DOHH2 (cell line): ENCODE results near the gene SLC2A8.

Source experiments
- H3F3A ChIP-seq: fragments of 200-600 bp; sonication (generic), shearing (Covaris generic); 2 replicates; pipeline ENCODE4 v1.6.0; 2016; ENCODE audit warnings: antibody characterized with exemption, mild to moderate bottlenecking; ENCODE audit not compliant: control insufficient read depth, insufficient read depth
- H3K27ac ChIP-seq: fragments of 200-600 bp; sonication (generic); 2 replicates; pipeline ENCODE4 v1.5.1; 2014; ENCODE audit warnings: low read depth, mild to moderate bottlenecking, low read length, moderate library complexity
- H3K27me3 ChIP-seq: fragments of 200-600 bp; sonication (generic); 2 replicates; pipeline ENCODE4 v1.6.1; 2014; ENCODE audit warnings: mild to moderate bottlenecking, low read length, mixed read lengths; ENCODE audit not compliant: control insufficient read depth
- H3K36me3 ChIP-seq: fragments of 200-600 bp; sonication (generic); 2 replicates; pipeline ENCODE4 v1.6.1; 2014; ENCODE audit warnings: mild to moderate bottlenecking, low read length, moderate library complexity, mixed read lengths; ENCODE audit not compliant: control insufficient read depth
- H3K4me1 ChIP-seq: fragments of 200-600 bp; sonication (generic); 2 replicates; pipeline ENCODE4 v1.6.1; 2014; ENCODE audit warnings: mild to moderate bottlenecking, low read length, mixed read lengths; ENCODE audit not compliant: control insufficient read depth
- H3K4me2 ChIP-seq: fragments of 200-600 bp; sonication (generic); 2 replicates; pipeline ENCODE4 v1.6.0; 2014; ENCODE audit warnings: mild to moderate bottlenecking, low read length, moderate library complexity
- H3K4me3 ChIP-seq: fragments of 200-600 bp; sonication (generic); 2 replicates; pipeline ENCODE4 v1.5.1; 2014; ENCODE audit warnings: mild to moderate bottlenecking, low read length, mixed read lengths
- H3K79me2 ChIP-seq: fragments of 200-600 bp; sonication (generic); 2 replicates; pipeline ENCODE4 v1.6.1; 2014; ENCODE audit warnings: mild to moderate bottlenecking, low read length, mixed read lengths; ENCODE audit not compliant: control insufficient read depth
- H3K9me2 ChIP-seq: fragments of 200-600 bp; sonication (generic); replicated peaks from 2 replicates; pipeline ENCODE4 v1.6.1; 2014; ENCODE audit warnings: mild to moderate bottlenecking, low read length, mixed read lengths; ENCODE audit not compliant: control insufficient read depth
- H3K9me3 ChIP-seq: fragments of 200-600 bp; sonication (generic); 2 replicates; pipeline ENCODE4 v1.6.1; 2014; ENCODE audit warnings: antibody characterized with exemption, low read length, mixed read lengths; ENCODE audit not compliant: control insufficient read depth, insufficient read depth
- H4K20me1 ChIP-seq: fragments of 200-600 bp; sonication (generic); 2 replicates; pipeline ENCODE4 v1.6.0; 2014; ENCODE audit warnings: low read depth, mild to moderate bottlenecking, antibody characterized with exemption, low read length, moderate library complexity; ENCODE audit not compliant: control insufficient read depth, insufficient read depth
- CTCF ChIP-seq: fragments of 200-600 bp; sonication (generic); IDR thresholded peaks from one replicate; pipeline ENCODE4 v1.5.1; 2014; ENCODE audit warnings: antibody characterized with exemption, mild to moderate bottlenecking, low read depth, low read length; ENCODE audit not compliant: poor library complexity, severe bottlenecking
- EZH2phosphoT487 ChIP-seq: fragments of 200-600 bp; sonication (generic); IDR thresholded peaks from 2 replicates; pipeline ENCODE4 v1.6.1; 2017; ENCODE audit warnings: borderline replicate concordance, mild to moderate bottlenecking, antibody characterized with exemption, low read length, moderate library complexity, mixed read lengths

The SLC2A8 gene

GRCh38 chr9:127426756-127427155, 29.8 kb downstream of the SLC2A8 start:
- 0 out of 2 replicates have a peak, but pooled peaks cover 4% of the 10 kb centered on the region for H4K20me1 ChIP-seq
- no peaks in the 10 kb centered on the region for H3K9me3 ChIP-seq
- H3K4me2 ChIP-seq: no peak overlapping the region
- H3K4me1 ChIP-seq: peaks cover 26% of the 10 kb centered on the region
- H3K4me3 ChIP-seq: no peak overlapping the region
- no peak for TF ChIP-seq EZH2phosphoT487
- TF ChIP-seq CTCF: no peak
- 0 out of 2 replicates have a peak, but pooled peaks cover 3% of the 10 kb centered on the region for H3F3A ChIP-seq
- H3K27me3 ChIP-seq: no peaks in the 10 kb centered on the region
- peaks cover 64% of the 10 kb centered on the region for H3K79me2 ChIP-seq
- H3K9me2 ChIP-seq: no peaks in the 10 kb centered on the region
- peaks cover 31% of the 10 kb centered on the region for H3K36me3 ChIP-seq
- H3K27ac ChIP-seq: no peak overlapping the region

GRCh38 chr9:127428348-127428747, 31.4 kb downstream of the SLC2A8 start:
- Histone ChIP-seq H3K4me3 (no peak overlapping the region), H3K9me2 (no peaks in the 10 kb centered on the region), H3K4me1 (peaks cover 14% of the 10 kb centered on the region), H3K36me3 (peaks cover 36% of the 10 kb centered on the region), H3F3A (0 out of 2 replicates have a peak, but pooled peaks cover 3% of the 10 kb centered on the region), H3K27me3 (no peaks in the 10 kb centered on the region), H3K27ac (no peak overlapping the region), H3K79me2 (peaks cover 50% of the 10 kb centered on the region), H3K9me3 (no peaks in the 10 kb centered on the region), H3K4me2 (no peak overlapping the region), H4K20me1 (0 out of 2 replicates have a peak, but pooled peaks cover 4% of the 10 kb centered on the region)
- TF ChIP-seq CTCF: no peak
- no peak for TF ChIP-seq EZH2phosphoT487

- Histone ChIP-seq H3K4me3 (no peak overlapping the region), H3F3A (0 out of 2 replicates have a peak, but pooled peaks cover 3% of the 10 kb centered on the region), H3K4me1 (peaks cover 8% of the 10 kb centered on the region), H3K27me3 (no peaks in the 10 kb centered on the region), H4K20me1 (no peaks in the 10 kb centered on the region), H3K36me3 (peaks cover 56% of the 10 kb centered on the region), H3K9me3 (no peaks in the 10 kb centered on the region), H3K27ac (no peak overlapping the region), H3K79me2 (peaks cover 34% of the 10 kb centered on the region), H3K4me2 (no peak overlapping the region), H3K9me2 (no peaks in the 10 kb centered on the region)
- TF ChIP-seq CTCF: no peak
- no peak for TF ChIP-seq EZH2phosphoT487
Observed at GRCh38 chr9:127430415-127430814, 33.4 kb downstream of the SLC2A8 start.
